SK-N-SH treated with all-trans-retinoic acid at 6 μM for 48 hours (cell line): ENCODE data around the gene SOX5.

Experiments
- ATAC-seq: fragments of 200-7000 bp; cut with Tn5 transposase; 3 replicates; pipeline ENCODE4 v1.9.1; 2020; ENCODE audit warnings: mild to moderate bottlenecking, moderate library complexity
- ARNTL ChIP-seq: fragments of 450-650 bp; formaldehyde crosslinking; IDR thresholded peaks from 2 replicates; pipeline ENCODE4 v1.5.0; 2020; ENCODE audit warnings: low read depth, mild to moderate bottlenecking, moderate library complexity, borderline replicate concordance
- BACH2 ChIP-seq: fragments of 250-450 bp; sonication (Bioruptor Pico); IDR thresholded peaks from 2 replicates; pipeline ENCODE4 v1.9.0; 2021; ENCODE audit warnings: mild to moderate bottlenecking, borderline replicate concordance
- ESRRG ChIP-seq: fragments of 250-450 bp; sonication (Bioruptor Pico); IDR thresholded peaks from 2 replicates; pipeline ENCODE4 v1.6.1; 2021; ENCODE audit warnings: mild to moderate bottlenecking
- GLIS3 ChIP-seq: fragments of 250-450 bp; sonication (Bioruptor Pico); IDR thresholded peaks from 2 replicates; pipeline ENCODE4 v1.5.0; 2020; ENCODE audit warnings: mild to moderate bottlenecking, moderate library complexity
- ISL1 ChIP-seq: fragments of 250-450 bp; sonication (Bioruptor Pico); IDR thresholded peaks from 2 replicates; pipeline ENCODE4 v2.1.2; 2022; ENCODE audit warnings: mild to moderate bottlenecking, moderate library complexity
- OSR1 ChIP-seq: fragments of 250-450 bp; sonication (Bioruptor Pico); IDR thresholded peaks from 2 replicates; pipeline ENCODE4 v1.8.0; 2022; ENCODE audit warnings: moderate library complexity, mild to moderate bottlenecking, inconsistent platforms
- PPARA ChIP-seq: fragments of 250-450 bp; sonication (Bioruptor Pico); IDR thresholded peaks from 2 replicates; pipeline ENCODE4 v1.5.0; 2020; ENCODE audit warnings: mild to moderate bottlenecking, borderline replicate concordance
- RARB ChIP-seq: fragments of 250-450 bp; sonication (Bioruptor Pico); IDR thresholded peaks from 2 replicates; pipeline ENCODE4 v1.8.0; 2021; ENCODE audit warnings: mild to moderate bottlenecking, moderate library complexity
- SNAI2 ChIP-seq: fragments of 250-450 bp; sonication (Bioruptor Pico); IDR thresholded peaks from 2 replicates; pipeline ENCODE4 v1.5.0; 2020; ENCODE audit warnings: mild to moderate bottlenecking, moderate library complexity
- TCF4 ChIP-seq: fragments of 250-450 bp; sonication (Bioruptor Pico); IDR thresholded peaks from 2 replicates; pipeline ENCODE4 v1.8.0; 2021; ENCODE audit warnings: mild to moderate bottlenecking, moderate library complexity, borderline replicate concordance
- ZC3H10 ChIP-seq: fragments of 250-450 bp; sonication (Bioruptor Pico); IDR thresholded peaks from 2 replicates; pipeline ENCODE4 v1.5.1; 2021; ENCODE audit warnings: mild to moderate bottlenecking, moderate library complexity
- ZFP3 ChIP-seq: fragments of 250-450 bp; sonication (Bioruptor Pico); IDR thresholded peaks from 2 replicates; pipeline ENCODE4 v1.5.0; 2020; ENCODE audit warnings: mild to moderate bottlenecking, moderate library complexity
- ZNF565 ChIP-seq: fragments of 450-650 bp; formaldehyde crosslinking; conservative IDR thresholded peaks from 2 replicates; pipeline ENCODE4 v1.5.0; 2020; ENCODE audit warnings: low read depth, mild to moderate bottlenecking, moderate library complexity
- ZNF70 ChIP-seq: fragments of 450-650 bp; formaldehyde crosslinking; IDR thresholded peaks from 2 replicates; pipeline ENCODE4 v1.5.0; 2020; ENCODE audit warnings: mild to moderate bottlenecking, moderate library complexity
- ZNF8 ChIP-seq: fragments of 450-650 bp; formaldehyde crosslinking; IDR thresholded peaks from 2 replicates; pipeline ENCODE4 v1.5.0; 2020; ENCODE audit warnings: mild to moderate bottlenecking, moderate library complexity
- TF ChIP-seq, protein P1 (sequence below): fragments of 250-450 bp; sonication (Bioruptor Pico); IDR thresholded peaks from 2 replicates; pipeline ENCODE4 v1.5.0; 2020; ENCODE audit warnings: mild to moderate bottlenecking, moderate library complexity
- TF ChIP-seq, protein P2 (sequence below): fragments of 250-450 bp; sonication (Bioruptor Pico); IDR thresholded peaks from 2 replicates; pipeline ENCODE4 v1.8.0; 2020; ENCODE audit warnings: mild to moderate bottlenecking, moderate library complexity, borderline replicate concordance
- TF ChIP-seq, protein P3 (sequence below): fragments of 250-450 bp; sonication (Bioruptor Pico); IDR thresholded peaks from 2 replicates; pipeline ENCODE4 v1.8.0; 2021; ENCODE audit warnings: low read depth, mild to moderate bottlenecking, moderate library complexity, borderline replicate concordance
- TF ChIP-seq, protein P4 (sequence below): fragments of 250-450 bp; sonication (Bioruptor Pico); IDR thresholded peaks from 2 replicates; pipeline ENCODE4 v1.5.1; 2020; ENCODE audit warnings: low read depth, mild to moderate bottlenecking, moderate library complexity
- TF ChIP-seq, protein P5 (sequence below): fragments of 250-450 bp; sonication (Bioruptor Pico); IDR thresholded peaks from 2 replicates; pipeline ENCODE4 v1.5.1; 2021; ENCODE audit warnings: mild to moderate bottlenecking, moderate library complexity

SOX5 gene

DNA sequence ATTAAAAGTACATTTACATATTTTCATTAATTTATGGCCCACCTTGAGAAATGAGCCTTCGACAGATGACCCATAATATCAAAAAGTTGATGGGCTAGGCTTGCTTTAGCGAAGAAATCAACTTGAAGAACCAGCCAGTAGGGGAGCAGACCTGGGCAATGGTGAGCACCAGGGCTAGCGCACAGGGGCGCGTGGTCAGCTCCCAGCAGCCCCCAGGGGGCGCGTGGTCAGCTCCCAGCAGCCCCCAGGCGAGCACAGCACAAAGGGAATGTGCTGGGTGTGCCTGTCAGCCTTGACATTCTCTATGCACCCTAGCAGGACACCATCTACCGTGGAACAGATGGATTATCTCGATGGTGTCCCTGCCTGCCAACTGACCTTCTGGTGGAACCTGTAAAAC lies 15.3 kb upstream of the SOX5 start (continued):
- TF ChIP-seq, protein P1, sequence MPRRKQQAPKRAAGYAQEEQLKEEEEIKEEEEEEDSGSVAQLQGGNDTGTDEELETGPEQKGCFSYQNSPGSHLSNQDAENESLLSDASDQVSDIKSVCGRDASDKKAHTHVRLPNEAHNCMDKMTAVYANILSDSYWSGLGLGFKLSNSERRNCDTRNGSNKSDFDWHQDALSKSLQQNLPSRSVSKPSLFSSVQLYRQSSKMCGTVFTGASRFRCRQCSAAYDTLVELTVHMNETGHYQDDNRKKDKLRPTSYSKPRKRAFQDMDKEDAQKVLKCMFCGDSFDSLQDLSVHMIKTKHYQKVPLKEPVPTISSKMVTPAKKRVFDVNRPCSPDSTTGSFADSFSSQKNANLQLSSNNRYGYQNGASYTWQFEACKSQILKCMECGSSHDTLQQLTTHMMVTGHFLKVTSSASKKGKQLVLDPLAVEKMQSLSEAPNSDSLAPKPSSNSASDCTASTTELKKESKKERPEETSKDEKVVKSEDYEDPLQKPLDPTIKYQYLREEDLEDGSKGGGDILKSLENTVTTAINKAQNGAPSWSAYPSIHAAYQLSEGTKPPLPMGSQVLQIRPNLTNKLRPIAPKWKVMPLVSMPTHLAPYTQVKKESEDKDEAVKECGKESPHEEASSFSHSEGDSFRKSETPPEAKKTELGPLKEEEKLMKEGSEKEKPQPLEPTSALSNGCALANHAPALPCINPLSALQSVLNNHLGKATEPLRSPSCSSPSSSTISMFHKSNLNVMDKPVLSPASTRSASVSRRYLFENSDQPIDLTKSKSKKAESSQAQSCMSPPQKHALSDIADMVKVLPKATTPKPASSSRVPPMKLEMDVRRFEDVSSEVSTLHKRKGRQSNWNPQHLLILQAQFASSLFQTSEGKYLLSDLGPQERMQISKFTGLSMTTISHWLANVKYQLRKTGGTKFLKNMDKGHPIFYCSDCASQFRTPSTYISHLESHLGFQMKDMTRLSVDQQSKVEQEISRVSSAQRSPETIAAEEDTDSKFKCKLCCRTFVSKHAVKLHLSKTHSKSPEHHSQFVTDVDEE (CRISPR knock-in tag), result no peak

DNA sequence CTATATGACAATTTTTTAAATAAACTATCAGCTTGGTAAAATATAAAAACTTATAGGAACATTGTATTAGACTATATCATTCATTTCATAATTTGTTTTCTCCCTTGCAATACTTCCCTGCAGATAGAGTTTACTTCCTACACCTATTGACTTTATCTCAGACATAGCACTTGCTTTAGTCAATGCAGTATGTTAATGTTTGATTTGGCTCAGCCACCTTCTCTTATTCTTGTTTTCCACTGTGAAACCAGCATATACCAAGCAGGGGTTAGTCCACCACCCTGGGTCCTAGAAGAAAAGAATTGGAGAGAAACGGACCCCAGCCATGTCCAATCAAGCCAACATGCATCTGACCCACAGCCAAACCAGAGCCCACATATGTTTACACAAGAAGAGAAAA lies 10.4 kb upstream of the SOX5 start:
- no peak for ATAC-seq
- TF ChIP-seq, protein P1 (CRISPR knock-in tag), result no peak
- TF ChIP-seq ESRRG, result no peak
- TF ChIP-seq BACH2 (CRISPR knock-in tag), result no peak
- no peak for TF ChIP-seq ZFP3
- TF ChIP-seq, protein P2, sequence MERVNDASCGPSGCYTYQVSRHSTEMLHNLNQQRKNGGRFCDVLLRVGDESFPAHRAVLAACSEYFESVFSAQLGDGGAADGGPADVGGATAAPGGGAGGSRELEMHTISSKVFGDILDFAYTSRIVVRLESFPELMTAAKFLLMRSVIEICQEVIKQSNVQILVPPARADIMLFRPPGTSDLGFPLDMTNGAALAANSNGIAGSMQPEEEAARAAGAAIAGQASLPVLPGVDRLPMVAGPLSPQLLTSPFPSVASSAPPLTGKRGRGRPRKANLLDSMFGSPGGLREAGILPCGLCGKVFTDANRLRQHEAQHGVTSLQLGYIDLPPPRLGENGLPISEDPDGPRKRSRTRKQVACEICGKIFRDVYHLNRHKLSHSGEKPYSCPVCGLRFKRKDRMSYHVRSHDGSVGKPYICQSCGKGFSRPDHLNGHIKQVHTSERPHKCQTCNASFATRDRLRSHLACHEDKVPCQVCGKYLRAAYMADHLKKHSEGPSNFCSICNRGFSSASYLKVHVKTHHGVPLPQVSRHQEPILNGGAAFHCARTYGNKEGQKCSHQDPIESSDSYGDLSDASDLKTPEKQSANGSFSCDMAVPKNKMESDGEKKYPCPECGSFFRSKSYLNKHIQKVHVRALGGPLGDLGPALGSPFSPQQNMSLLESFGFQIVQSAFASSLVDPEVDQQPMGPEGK, result no peak
- no peak for TF ChIP-seq ISL1 (CRISPR knock-in tag)
- no peak for TF ChIP-seq SNAI2
- TF ChIP-seq, protein P3, sequence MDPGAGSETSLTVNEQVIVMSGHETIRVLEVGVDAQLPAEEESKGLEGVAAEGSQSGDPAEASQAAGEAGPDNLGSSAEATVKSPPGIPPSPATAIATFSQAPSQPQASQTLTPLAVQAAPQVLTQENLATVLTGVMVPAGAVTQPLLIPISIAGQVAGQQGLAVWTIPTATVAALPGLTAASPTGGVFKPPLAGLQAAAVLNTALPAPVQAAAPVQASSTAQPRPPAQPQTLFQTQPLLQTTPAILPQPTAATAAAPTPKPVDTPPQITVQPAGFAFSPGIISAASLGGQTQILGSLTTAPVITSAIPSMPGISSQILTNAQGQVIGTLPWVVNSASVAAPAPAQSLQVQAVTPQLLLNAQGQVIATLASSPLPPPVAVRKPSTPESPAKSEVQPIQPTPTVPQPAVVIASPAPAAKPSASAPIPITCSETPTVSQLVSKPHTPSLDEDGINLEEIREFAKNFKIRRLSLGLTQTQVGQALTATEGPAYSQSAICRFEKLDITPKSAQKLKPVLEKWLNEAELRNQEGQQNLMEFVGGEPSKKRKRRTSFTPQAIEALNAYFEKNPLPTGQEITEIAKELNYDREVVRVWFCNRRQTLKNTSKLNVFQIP, result no peak
- TF ChIP-seq, protein P4, sequence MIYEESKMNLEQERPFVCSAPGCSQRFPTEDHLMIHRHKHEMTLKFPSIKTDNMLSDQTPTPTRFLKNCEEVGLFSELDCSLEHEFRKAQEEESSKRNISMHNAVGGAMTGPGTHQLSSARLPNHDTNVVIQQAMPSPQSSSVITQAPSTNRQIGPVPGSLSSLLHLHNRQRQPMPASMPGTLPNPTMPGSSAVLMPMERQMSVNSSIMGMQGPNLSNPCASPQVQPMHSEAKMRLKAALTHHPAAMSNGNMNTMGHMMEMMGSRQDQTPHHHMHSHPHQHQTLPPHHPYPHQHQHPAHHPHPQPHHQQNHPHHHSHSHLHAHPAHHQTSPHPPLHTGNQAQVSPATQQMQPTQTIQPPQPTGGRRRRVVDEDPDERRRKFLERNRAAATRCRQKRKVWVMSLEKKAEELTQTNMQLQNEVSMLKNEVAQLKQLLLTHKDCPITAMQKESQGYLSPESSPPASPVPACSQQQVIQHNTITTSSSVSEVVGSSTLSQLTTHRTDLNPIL (CRISPR knock-in tag), result no peak
- TF ChIP-seq, protein P5, sequence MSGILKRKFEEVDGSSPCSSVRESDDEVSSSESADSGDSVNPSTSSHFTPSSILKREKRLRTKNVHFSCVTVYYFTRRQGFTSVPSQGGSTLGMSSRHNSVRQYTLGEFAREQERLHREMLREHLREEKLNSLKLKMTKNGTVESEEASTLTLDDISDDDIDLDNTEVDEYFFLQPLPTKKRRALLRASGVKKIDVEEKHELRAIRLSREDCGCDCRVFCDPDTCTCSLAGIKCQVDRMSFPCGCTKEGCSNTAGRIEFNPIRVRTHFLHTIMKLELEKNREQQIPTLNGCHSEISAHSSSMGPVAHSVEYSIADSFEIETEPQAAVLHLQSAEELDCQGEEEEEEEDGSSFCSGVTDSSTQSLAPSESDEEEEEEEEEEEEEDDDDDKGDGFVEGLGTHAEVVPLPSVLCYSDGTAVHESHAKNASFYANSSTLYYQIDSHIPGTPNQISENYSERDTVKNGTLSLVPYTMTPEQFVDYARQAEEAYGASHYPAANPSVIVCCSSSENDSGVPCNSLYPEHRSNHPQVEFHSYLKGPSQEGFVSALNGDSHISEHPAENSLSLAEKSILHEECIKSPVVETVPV, result no peak
- TF ChIP-seq OSR1 (CRISPR knock-in tag), result no peak
- no peak for TF ChIP-seq TCF4 (CRISPR knock-in tag)
- TF ChIP-seq ZNF70 (CRISPR knock-in tag), result no peak
- no peak for TF ChIP-seq PPARA (CRISPR knock-in tag)
- no peak for TF ChIP-seq ZC3H10 (CRISPR knock-in tag)
- TF ChIP-seq ZNF565 (CRISPR knock-in tag), result no peak
- no peak for TF ChIP-seq RARB
- TF ChIP-seq ARNTL (CRISPR knock-in tag), result no peak
- no peak for TF ChIP-seq GLIS3
- no peak for TF ChIP-seq ZNF8 (CRISPR knock-in tag)

DNA sequence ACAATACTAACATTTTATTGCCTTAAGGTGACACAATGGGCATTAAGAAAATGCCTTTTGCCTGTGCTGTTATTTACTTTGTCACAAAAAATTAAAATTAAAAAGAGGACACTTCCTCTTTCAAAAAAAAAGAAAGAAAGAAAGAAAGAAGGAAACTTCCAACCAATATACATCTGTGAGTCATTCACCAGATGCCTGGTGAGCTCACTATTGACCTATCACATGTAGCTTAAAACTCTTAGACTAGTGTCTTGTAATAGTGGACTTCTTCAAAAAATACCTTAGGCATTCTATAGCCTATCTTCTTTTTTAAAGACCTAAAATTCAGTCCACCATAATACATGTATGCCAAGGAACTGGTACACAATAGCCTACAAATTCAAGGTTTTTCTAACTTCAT lies 4.9 kb upstream of the SOX5 start:
- no peak for ATAC-seq

More for the DNA sequence above, 4.9 kb upstream of the SOX5 start:
- TF ChIP-seq ZNF70 (CRISPR knock-in tag), result no peak
- TF ChIP-seq, protein P2, result no peak
- TF ChIP-seq, protein P5, result no peak
- TF ChIP-seq RARB, result no peak
- TF ChIP-seq ARNTL (CRISPR knock-in tag), result no peak
- TF ChIP-seq BACH2 (CRISPR knock-in tag), result no peak
